Ovary (tissue), 3 donors: Measurements from ENCODE around the gene PLEKHH2.

Experiments
- POLR2A ChIP-seq: fragments of 450-650 bp; IDR thresholded peaks from one replicate; pipeline ENCODE4 v1.6.1; 2017; ENCODE audit warnings: antibody characterized with exemption, mild to moderate bottlenecking, moderate library complexity
- TF ChIP-seq, protein P1 (sequence below), 3 donors: fragments of 450-650 bp in 2 of 3; fragments of 200-600 bp in 1 of 3; IDR thresholded peaks; one replicate each; pipeline versions ENCODE4 v1.5.1 to v1.8.0; 2016 to 2022; ENCODE audit warnings: antibody characterized with exemption in 3 of 3, mild to moderate bottlenecking in 1 of 3
- donor health status: DM: no; HTN: no; CAD: no.

- TF ChIP-seq, protein P1, sequence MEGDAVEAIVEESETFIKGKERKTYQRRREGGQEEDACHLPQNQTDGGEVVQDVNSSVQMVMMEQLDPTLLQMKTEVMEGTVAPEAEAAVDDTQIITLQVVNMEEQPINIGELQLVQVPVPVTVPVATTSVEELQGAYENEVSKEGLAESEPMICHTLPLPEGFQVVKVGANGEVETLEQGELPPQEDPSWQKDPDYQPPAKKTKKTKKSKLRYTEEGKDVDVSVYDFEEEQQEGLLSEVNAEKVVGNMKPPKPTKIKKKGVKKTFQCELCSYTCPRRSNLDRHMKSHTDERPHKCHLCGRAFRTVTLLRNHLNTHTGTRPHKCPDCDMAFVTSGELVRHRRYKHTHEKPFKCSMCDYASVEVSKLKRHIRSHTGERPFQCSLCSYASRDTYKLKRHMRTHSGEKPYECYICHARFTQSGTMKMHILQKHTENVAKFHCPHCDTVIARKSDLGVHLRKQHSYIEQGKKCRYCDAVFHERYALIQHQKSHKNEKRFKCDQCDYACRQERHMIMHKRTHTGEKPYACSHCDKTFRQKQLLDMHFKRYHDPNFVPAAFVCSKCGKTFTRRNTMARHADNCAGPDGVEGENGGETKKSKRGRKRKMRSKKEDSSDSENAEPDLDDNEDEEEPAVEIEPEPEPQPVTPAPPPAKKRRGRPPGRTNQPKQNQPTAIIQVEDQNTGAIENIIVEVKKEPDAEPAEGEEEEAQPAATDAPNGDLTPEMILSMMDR (IDR thresholded peaks at IDR 0.05) = no peak
- no peak for TF ChIP-seq POLR2A
Observed at GRCh38 chr2:43777306-43777926, 140.4 kb downstream of the PLEKHH2 start.
